Liver (tissue), 3 donors: ENCODE data around the gene GNB1L.

Experiments
- TF ChIP-seq, protein P1 (sequence below): fragments of 150-350 bp; IDR thresholded peaks from 2 replicates; pipeline ENCODE4 v1.5.1; 2017; ENCODE audit warnings: improper control_type of control experiment, low read depth, low read length; ENCODE audit not compliant: missing input control
- TF ChIP-seq, protein P2 (sequence below): IDR thresholded peaks from 2 replicates; pipeline ENCODE4 v1.6.1; 2016; ENCODE audit warnings: antibody characterized with exemption
- donor health status: healthy.
- donor health status: healthy.

GRCh38 chr22:19879992-19880785, 25.5 kb upstream of the GNB1L start:
- TF ChIP-seq, protein P1, sequence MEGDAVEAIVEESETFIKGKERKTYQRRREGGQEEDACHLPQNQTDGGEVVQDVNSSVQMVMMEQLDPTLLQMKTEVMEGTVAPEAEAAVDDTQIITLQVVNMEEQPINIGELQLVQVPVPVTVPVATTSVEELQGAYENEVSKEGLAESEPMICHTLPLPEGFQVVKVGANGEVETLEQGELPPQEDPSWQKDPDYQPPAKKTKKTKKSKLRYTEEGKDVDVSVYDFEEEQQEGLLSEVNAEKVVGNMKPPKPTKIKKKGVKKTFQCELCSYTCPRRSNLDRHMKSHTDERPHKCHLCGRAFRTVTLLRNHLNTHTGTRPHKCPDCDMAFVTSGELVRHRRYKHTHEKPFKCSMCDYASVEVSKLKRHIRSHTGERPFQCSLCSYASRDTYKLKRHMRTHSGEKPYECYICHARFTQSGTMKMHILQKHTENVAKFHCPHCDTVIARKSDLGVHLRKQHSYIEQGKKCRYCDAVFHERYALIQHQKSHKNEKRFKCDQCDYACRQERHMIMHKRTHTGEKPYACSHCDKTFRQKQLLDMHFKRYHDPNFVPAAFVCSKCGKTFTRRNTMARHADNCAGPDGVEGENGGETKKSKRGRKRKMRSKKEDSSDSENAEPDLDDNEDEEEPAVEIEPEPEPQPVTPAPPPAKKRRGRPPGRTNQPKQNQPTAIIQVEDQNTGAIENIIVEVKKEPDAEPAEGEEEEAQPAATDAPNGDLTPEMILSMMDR, result no peak
- TF ChIP-seq, protein P2, sequence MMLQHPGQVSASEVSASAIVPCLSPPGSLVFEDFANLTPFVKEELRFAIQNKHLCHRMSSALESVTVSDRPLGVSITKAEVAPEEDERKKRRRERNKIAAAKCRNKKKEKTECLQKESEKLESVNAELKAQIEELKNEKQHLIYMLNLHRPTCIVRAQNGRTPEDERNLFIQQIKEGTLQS, result no peak
